ENCODE measurements around the gene PPFIBP2.

DNA sequence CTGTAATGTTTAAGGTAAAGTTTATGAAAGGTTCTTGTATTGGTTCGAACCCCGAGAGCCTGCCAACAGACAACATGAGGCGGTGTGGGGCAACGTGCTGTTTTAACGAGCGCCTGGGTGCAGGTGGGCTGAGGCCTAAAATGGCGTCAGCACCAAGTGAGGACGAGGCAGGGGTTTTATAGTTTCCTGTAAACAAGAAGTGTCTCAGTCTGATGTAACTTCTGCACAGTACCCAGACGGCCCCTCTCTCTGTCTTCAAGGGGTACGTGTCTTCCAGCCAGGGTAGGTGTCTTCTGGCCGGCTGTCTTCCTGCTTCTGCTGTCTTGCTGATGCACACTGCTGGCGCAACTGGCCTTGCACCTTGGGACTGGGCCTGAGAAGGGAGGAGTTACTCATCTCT lies 2.7 kb downstream of the PPFIBP2 start:
- TF ChIP-seq, protein P1, sequence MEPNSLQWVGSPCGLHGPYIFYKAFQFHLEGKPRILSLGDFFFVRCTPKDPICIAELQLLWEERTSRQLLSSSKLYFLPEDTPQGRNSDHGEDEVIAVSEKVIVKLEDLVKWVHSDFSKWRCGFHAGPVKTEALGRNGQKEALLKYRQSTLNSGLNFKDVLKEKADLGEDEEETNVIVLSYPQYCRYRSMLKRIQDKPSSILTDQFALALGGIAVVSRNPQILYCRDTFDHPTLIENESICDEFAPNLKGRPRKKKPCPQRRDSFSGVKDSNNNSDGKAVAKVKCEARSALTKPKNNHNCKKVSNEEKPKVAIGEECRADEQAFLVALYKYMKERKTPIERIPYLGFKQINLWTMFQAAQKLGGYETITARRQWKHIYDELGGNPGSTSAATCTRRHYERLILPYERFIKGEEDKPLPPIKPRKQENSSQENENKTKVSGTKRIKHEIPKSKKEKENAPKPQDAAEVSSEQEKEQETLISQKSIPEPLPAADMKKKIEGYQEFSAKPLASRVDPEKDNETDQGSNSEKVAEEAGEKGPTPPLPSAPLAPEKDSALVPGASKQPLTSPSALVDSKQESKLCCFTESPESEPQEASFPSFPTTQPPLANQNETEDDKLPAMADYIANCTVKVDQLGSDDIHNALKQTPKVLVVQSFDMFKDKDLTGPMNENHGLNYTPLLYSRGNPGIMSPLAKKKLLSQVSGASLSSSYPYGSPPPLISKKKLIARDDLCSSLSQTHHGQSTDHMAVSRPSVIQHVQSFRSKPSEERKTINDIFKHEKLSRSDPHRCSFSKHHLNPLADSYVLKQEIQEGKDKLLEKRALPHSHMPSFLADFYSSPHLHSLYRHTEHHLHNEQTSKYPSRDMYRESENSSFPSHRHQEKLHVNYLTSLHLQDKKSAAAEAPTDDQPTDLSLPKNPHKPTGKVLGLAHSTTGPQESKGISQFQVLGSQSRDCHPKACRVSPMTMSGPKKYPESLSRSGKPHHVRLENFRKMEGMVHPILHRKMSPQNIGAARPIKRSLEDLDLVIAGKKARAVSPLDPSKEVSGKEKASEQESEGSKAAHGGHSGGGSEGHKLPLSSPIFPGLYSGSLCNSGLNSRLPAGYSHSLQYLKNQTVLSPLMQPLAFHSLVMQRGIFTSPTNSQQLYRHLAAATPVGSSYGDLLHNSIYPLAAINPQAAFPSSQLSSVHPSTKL (CRISPR knock-in tag; IDR thresholded peaks at IDR 0.05) = no peak
- no peak for TF ChIP-seq ZNF274 (CRISPR knock-in tag; IDR thresholded peaks at IDR 0.05)
- no peak for TF ChIP-seq MAFK (conservative IDR thresholded peaks at IDR 0.05 in 1 of 2, IDR thresholded peaks at IDR 0.05 in 1 of 2; ENCODE audit: low read length in 2 of 2)
- TF ChIP-seq HNRNPK (IDR thresholded peaks at IDR 0.05; ENCODE audit: low read depth, low read length, poor library complexity, severe bottlenecking) = no peak
- no peak for TF ChIP-seq AGO2 (optimal IDR thresholded peaks at IDR 0.05; ENCODE audit: low read depth, low read length)
- TF ChIP-seq, protein P2, sequence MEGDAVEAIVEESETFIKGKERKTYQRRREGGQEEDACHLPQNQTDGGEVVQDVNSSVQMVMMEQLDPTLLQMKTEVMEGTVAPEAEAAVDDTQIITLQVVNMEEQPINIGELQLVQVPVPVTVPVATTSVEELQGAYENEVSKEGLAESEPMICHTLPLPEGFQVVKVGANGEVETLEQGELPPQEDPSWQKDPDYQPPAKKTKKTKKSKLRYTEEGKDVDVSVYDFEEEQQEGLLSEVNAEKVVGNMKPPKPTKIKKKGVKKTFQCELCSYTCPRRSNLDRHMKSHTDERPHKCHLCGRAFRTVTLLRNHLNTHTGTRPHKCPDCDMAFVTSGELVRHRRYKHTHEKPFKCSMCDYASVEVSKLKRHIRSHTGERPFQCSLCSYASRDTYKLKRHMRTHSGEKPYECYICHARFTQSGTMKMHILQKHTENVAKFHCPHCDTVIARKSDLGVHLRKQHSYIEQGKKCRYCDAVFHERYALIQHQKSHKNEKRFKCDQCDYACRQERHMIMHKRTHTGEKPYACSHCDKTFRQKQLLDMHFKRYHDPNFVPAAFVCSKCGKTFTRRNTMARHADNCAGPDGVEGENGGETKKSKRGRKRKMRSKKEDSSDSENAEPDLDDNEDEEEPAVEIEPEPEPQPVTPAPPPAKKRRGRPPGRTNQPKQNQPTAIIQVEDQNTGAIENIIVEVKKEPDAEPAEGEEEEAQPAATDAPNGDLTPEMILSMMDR (CRISPR knock-in tag; IDR thresholded peaks at IDR 0.05) = no peak
- TF ChIP-seq, protein P3, sequence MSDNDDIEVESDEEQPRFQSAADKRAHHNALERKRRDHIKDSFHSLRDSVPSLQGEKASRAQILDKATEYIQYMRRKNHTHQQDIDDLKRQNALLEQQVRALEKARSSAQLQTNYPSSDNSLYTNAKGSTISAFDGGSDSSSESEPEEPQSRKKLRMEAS (IDR thresholded peaks at IDR 0.05) = no peak
- no peak for TF ChIP-seq SRF (IDR thresholded peaks at IDR 0.05; ENCODE audit: low read depth, low read length)
- TF ChIP-seq ZNF138 (CRISPR knock-in tag; IDR thresholded peaks at IDR 0.05; ENCODE audit: low read depth) = no peak
- TF ChIP-seq, protein P4, sequence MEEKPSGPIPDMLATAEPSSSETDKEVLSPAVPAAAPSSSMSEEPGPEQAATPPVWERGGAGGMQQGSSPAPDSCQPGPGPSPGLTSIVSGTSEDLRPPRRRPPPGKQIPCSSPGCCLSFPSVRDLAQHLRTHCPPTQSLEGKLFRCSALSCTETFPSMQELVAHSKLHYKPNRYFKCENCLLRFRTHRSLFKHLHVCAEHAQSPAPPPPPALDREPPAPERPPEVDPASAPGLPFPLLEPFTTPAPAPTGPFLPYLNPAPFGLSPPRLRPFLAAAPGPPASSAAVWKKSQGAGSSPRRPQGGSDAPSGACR (CRISPR knock-in tag; IDR thresholded peaks at IDR 0.05) = no peak
